GM19372 (cell line): ENCODE measurements around the gene RLN1.
A peak's percentile ranks its signal among the peaks of the same experiment; 100 is the strongest.
"Not testable (repeated sequence)": the region's sequence is repeated elsewhere in the genome, so short reads cannot be mapped to it uniquely, and the experiment has no call there.

ENCODE experiments used
- ATAC-seq: cut with Tn5 transposase; IDR thresholded peaks from one replicate; pipeline ENCODE4 v1.9.1; 2021; ENCODE audit warnings: mild to moderate bottlenecking, low read depth, moderate library complexity; ENCODE audit not compliant: unreplicated experiment

The RLN1 gene

DNA sequence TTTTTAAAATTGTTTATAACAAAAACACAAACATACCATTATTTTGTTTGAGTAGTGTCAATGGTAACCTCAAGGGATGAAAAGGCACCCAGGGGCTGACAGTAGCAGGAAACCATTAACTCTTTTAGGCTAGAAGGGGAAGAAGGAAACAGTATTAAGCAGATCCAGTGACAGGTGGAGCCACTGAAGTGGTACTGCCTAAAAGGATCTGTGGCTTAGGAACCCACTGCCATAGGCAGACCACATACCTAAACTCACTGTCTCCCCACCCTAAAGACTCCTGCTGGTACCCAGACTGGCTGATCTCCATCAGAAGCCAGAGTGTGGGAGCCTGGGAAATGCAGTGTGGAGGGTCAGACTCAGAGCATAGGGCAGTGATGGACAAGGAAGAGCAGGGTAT is 13.5 kb downstream of the RLN1 start:
- ATAC-seq: no peak

DNA sequence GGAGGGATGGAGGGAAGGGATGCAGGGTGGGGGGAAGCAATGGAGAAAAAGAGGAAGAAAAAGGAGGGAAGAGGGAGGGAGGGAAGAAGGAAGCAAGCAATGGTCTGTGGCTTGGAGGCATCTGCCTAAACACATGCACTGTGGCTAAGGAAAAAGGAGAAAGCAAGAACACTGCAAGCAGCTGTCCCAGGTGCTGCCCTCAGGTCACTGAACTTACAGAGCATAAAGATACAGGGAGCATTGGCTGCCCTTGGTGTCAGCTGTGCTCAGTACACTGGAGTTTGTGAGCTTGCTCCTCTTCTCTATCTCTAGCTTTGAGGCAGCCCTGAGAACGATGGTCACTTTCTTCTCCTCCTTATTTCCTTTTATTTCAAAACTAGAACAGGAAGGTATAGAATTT is 18.1 kb downstream of the RLN1 start:
- not testable (repeated sequence) for ATAC-seq

DNA sequence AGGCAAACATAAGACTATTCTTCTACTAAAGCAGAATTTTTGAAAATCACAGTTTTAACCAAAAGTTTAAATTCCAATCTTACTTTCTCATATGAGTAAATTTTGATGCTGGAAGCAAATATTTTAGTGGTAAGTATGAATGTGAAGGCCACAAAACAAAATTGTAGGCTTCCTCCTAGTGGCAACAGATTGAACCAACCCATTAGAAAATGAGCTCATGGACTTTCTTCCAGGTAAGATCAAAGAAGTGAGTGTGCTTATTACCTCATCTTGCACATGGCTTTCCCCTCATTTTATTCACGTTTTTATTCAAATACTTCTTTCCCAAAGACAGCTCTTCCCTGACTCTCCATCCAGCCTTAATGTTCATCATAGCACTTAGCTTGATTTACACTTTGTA is 18.6 kb downstream of the RLN1 start:
- no peak for ATAC-seq

DNA sequence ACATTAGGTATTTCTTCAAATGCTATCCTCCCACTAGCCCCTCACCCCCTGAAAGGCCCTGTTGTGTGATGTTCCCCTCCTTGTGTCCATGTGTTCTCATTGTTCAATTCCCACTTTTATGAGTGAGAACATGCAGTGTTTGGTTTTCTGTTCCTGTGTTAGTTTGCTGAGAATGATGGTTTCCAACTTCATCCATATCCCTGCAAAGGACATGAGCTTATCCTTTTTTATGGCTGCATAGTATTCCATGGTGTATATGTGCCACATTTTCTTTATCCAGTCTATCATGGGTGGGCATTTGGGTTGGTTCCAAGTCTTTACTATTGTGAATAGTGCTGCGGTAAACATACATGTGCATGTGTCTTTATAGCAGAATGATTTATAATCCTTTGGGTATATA is 23.3 kb downstream of the RLN1 start:
- ATAC-seq: not testable (repeated sequence)

DNA sequence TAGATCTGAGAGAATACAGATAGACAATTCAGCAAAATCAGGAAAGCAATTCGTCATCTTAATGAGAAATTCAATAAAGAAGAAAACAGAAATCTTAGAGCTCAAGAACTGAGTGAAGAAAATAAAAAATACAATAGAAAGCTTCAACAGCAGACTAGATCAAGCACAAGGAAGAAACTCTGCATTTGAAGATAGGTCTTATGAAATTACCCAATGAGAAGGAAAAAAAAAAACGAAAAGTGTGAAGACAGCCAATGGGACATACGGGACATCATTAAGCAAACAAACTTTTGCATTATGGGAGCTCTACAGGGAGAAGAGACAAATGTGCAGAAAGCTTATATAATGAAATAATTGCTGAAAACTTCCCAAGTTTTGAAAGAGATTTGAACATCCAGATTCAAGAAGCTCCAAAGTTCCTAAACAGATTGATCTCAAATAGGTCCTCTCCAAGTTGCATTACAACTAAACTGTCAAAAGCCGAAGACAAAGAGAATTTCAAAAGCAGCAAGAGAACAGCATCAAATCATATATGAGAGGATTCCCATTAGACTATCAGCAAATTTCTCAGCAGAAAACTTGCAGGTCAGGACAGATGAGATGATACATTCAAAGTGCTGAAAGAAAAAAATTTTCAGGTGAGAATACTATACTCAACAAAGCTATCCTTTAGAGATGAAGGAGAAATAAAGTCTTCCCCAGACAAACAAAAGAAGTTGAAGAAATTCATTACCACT is 24.3 kb downstream of the RLN1 start:
- ATAC-seq: no peak

DNA sequence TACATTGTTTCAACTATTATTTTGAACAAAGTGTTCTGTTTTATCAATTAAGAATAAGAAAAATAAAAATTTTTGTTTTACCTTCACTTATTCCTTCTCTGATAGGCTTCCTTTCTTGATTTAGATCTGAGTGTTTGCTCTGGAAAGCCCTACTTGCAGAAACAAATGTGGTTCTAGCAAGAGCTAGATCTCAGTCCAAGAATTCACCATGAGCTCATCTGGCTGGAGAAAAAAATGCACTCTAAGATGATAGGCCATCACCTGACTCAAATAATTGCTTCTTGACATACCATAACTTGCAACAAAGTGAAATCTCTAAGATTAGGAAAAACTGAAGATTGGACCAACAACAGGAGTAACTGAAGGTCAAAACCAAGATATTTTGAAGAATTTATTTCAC is 28.8 kb downstream of the RLN1 start:
- ATAC-seq: no peak

DNA sequence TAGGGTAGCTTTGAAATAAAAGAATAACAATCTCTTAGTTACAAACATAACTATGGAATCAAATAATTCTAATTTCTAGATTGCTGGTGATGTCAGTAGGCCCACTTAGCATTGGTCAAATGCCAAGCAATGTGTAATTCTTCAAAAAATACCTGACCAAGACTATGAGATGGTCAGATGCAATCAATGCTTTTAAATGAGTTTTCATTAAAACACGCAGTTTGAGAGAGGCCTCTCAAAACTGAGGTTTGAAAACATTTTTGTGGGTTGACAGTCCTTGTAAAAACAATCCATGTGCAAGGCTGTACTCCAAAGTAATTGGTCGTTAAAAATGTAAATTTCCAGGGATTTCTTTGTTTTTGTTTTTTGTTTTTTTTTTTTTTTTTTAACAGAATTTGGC is 33.9 kb downstream of the RLN1 start:
- no peak for ATAC-seq

DNA sequence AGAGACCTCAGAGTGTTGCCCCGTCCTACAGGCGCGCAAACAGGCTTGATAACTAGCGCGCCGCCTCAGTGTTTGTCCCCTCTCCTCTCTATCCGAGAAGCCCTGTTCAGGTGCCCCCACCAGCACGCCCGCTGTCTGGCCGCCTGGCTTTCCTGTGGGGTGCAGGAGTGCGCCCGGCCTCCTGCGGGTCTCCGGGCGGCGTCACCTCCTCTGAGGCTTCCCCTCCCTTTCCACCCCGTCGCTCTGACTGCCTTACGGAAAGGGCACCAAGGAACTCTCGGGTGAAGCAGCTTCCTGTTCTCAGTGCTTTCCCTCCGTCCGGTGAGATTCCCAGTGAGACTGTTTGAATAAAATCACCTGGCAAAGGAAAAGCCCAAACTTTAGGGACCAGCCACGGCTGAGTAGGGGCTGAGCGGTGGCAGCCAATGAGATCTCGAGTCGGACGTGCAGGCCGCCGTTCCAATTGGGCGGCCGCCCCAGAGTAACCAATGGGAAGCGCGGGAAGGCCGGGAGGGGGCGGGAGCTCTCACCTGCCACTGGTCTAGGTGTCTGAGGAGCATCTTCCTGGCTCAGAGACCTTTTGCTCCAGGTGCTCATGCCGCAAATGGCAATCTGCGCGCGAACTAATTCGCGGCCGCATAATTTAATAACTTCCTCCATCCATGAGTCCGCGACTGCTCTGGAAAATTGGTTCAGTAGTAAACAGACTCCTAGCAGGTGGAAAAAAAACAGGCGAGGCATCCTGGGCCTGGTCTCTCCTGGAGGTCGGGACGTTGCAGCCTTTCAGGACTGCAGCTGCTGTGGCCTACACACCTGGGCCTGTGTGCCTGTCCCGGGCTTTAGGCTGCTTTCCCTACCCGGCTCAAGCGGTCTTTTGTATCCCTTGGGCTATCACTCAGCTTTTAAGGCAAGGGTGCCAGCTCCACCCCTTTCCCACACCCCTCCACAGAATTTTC is 35.6 kb downstream of the RLN1 start, which contains the start of gene RLN2:
TSS of gene RLN2 (minus strand) at position 877 of the 956 bp plus-strand sequence. CDS start at position 741, 136 bp downstream.
- peak; percentile 98 for ATAC-seq

DNA sequence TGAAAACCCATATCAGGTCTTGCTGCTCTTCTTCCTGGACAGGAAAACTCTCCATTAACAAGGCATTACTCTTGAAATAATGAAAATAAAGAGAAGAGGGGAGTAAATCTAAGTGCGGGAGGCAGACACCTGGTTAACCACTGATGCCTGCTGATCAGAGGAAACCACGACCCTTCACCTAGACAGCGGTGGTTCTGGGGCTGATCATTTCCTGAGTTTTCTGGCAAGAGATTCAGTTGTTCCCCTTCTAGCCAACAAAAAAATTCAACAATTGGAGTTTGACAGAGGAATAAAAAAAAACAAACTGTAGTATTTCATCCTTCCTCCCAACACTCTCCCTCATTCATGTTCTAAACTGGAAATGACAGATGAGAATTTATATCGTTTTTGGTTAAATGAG is 38.1 kb downstream of the RLN1 start:
- no peak for ATAC-seq

DNA sequence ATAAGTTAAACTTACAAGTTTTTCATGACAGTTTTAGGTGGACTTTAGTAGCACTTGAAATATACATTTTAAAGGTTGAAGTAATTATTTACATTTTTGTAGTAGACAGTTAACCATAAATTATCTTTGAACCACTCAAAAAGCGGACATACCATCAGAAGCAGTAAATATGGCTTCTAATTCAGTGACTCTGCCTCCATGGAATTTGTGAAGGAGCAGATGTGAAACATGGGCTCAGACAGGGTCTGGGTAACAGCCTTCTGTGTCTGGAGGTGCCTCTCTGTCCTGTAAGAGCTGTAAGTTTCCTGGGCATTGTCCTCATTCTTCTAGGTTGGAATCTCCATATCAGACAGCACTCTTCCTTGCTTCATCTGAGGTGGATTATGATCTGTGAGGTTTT is 47.5 kb downstream of the RLN1 start:
- no peak for ATAC-seq

DNA sequence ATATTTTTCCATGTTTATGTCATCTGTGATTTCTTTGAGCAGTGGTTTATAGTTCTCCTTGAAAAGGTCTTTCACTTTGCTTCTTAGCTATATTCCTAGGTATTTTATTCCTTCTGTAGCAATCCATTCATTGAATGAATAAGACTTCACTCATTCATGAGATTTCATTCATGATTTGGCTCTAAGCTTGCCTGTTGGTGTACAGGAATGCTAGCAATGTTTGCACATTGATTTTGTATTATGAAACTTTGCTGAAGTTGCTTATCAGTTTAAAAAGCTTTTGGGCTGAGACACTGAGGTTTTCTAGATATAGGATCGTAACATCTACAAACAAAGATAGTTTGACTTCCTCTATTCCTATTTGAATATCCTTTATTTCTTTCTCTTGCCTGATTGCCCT is 51.1 kb downstream of the RLN1 start:
- ATAC-seq: no peak

DNA sequence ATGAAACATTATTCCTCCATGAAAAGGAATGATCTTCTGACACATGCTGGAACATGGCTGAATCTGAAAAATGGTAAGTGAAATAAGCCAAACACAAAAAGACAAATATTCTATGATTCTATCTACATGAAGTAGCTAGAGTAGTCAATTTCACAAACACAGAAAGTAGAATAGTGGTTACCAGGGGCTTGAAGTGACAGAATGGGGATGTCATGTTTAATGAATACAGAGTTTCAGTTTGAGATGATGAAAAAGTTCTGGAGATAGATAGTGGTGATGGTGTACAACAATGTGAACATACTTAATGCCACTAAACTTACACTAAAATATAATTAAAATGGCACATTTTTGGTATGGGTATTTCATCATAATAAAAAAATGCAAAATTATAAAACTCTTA is 53.4 kb downstream of the RLN1 start:
- ATAC-seq: no peak
